ENCODE data around the gene SLC25A10.

SLC25A10 gene

DNA sequence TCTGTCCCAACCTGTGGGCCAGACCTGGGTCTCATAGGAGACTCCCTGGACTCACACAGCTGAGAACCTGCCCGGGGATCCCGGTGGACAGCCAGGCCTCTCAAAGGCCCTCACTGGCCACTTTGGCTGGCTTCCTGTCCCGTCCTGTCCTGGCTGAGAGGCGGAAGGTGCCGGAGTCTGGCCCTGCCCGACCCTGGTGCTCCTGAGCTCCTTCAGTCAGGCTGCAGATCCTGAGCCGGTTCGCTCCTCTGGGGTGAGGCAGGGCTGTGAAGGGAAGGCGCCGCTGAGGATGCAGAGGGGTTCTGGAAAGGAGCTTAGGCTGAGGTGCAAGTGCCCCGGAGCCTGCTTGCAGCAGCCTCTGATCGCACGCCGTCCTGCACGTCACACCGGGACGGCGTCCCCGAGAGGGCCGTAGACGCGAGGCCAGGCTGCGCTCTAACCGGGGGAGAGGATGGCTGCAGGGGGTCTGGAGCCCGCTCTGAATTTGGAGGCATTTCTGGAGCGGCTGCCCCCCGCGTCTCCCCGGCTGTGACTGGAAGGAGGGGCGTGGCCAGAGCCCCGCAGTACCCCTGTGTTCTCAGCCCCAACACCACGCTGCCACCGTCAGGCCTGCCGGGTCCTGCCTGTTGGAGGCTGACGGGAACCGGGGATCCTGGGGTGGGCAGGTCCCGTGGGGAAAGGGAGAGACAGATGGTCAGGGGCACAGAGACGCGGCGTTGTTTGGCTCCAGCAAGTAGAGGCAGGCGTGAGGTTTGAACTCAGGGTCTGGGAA is 24.1 kb upstream of the SLC25A10 start:
- no peak overlapping the region for H3K4me3 ChIP-seq (IDR thresholded peaks at IDR 0.05; ENCODE audit: insufficient read depth, low read depth, low read length)
- H3K36me3 ChIP-seq (ENCODE audit: insufficient read depth) = peaks cover 12% of the 10 kb centered on the region; the same call in 1 of the 2 replicates
- H3K27me3 ChIP-seq (ENCODE audit: insufficient read depth, low read depth) = no peaks in the 10 kb centered on the region
- H3K4me1 ChIP-seq (ENCODE audit: low read depth, poor library complexity, severe bottlenecking) = peaks cover 18% of the 10 kb centered on the region
- TF ChIP-seq, protein P1, sequence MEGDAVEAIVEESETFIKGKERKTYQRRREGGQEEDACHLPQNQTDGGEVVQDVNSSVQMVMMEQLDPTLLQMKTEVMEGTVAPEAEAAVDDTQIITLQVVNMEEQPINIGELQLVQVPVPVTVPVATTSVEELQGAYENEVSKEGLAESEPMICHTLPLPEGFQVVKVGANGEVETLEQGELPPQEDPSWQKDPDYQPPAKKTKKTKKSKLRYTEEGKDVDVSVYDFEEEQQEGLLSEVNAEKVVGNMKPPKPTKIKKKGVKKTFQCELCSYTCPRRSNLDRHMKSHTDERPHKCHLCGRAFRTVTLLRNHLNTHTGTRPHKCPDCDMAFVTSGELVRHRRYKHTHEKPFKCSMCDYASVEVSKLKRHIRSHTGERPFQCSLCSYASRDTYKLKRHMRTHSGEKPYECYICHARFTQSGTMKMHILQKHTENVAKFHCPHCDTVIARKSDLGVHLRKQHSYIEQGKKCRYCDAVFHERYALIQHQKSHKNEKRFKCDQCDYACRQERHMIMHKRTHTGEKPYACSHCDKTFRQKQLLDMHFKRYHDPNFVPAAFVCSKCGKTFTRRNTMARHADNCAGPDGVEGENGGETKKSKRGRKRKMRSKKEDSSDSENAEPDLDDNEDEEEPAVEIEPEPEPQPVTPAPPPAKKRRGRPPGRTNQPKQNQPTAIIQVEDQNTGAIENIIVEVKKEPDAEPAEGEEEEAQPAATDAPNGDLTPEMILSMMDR (conservative IDR thresholded peaks at IDR 0.05; ENCODE audit: low read depth, low read length) = no peak
- no peaks in the 10 kb centered on the region for H4K20me1 ChIP-seq (ENCODE audit: insufficient read depth)
- H3K79me2 ChIP-seq (ENCODE audit: insufficient read depth, low read depth) = peaks cover 37% of the 10 kb centered on the region
- no peak overlapping the region for H3K27ac ChIP-seq
- H3K4me2 ChIP-seq = no peak overlapping the region
- H3K9ac ChIP-seq = no peak overlapping the region
- no peak overlapping the region for H2AFZ ChIP-seq (ENCODE audit: low read depth)

DNA sequence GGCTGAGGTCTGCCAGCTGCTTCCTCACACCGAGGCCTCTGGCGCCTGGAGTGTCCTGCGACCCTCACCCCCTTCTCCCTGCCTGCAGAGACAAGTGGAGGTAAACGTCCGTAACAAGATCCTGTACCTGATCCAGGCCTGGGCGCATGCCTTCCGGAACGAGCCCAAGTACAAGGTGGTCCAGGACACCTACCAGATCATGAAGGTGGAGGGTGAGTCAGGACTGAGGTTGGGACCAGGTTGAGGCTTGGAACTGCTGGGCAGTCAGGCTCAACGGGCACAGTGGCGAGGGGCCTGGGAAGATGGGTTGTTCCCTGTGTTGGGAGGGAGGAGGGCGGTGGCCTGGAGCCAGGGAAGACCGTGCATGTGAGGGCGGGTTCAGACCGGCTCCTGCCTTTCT is 23.5 kb upstream of the SLC25A10 start:
- Histone ChIP-seq H3K4me2 (no peak overlapping the region), H2AFZ (ENCODE audit: low read depth) (no peak overlapping the region), H4K20me1 (ENCODE audit: insufficient read depth) (no peaks in the 10 kb centered on the region), H3K9ac (no peak overlapping the region), H3K4me1 (ENCODE audit: low read depth, poor library complexity, severe bottlenecking) (peaks cover 18% of the 10 kb centered on the region), H3K27ac (no peak overlapping the region), H3K79me2 (ENCODE audit: insufficient read depth, low read depth) (peaks cover 32% of the 10 kb centered on the region), H3K36me3 (ENCODE audit: insufficient read depth) (peaks cover 12% of the 10 kb centered on the region; the same call in 1 of the 2 replicates), H3K27me3 (ENCODE audit: insufficient read depth, low read depth) (no peaks in the 10 kb centered on the region), H3K4me3 (IDR thresholded peaks at IDR 0.05; ENCODE audit: insufficient read depth, low read depth, low read length) (no peak overlapping the region)
- TF ChIP-seq, protein P1 (conservative IDR thresholded peaks at IDR 0.05; ENCODE audit: low read depth, low read length) = no peak

DNA sequence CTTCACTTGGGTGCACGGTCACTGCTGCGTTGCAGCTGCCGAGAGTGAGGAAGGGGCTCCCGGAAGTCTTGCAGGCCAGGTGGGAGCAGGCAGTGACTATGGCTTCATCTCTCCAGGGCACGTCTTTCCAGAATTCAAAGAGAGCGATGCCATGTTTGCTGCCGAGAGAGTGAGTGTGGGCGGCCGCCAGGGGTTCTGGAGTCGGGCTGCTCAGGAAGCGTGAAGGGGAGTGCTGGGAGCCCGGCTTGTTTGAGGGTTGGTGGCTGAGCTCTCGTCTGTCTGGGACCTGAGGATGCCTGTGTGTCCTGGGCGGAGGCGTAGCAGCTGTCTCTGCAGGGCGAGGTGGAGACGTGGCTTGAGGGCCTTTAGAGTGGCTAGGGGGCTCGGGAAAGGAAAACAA is 22.0 kb upstream of the SLC25A10 start:
- H3K27ac ChIP-seq = no peak overlapping the region
- H3K4me3 ChIP-seq (IDR thresholded peaks at IDR 0.05; ENCODE audit: insufficient read depth, low read depth, low read length) = no peak overlapping the region
- no peaks in the 10 kb centered on the region for H4K20me1 ChIP-seq (ENCODE audit: insufficient read depth)
- H3K27me3 ChIP-seq (ENCODE audit: insufficient read depth, low read depth) = no peaks in the 10 kb centered on the region
- TF ChIP-seq, protein P1 (conservative IDR thresholded peaks at IDR 0.05; ENCODE audit: low read depth, low read length) = no peak
- peaks cover 12% of the 10 kb centered on the region for H3K4me1 ChIP-seq (ENCODE audit: low read depth, poor library complexity, severe bottlenecking)
- no peak overlapping the region for H3K9ac ChIP-seq
- no peak overlapping the region for H2AFZ ChIP-seq (ENCODE audit: low read depth)
- H3K4me2 ChIP-seq = no peak overlapping the region
- H3K79me2 ChIP-seq (ENCODE audit: insufficient read depth, low read depth) = peaks cover 19% of the 10 kb centered on the region
- H3K36me3 ChIP-seq (ENCODE audit: insufficient read depth) = peaks cover 12% of the 10 kb centered on the region; the same call in 1 of the 2 replicates

DNA sequence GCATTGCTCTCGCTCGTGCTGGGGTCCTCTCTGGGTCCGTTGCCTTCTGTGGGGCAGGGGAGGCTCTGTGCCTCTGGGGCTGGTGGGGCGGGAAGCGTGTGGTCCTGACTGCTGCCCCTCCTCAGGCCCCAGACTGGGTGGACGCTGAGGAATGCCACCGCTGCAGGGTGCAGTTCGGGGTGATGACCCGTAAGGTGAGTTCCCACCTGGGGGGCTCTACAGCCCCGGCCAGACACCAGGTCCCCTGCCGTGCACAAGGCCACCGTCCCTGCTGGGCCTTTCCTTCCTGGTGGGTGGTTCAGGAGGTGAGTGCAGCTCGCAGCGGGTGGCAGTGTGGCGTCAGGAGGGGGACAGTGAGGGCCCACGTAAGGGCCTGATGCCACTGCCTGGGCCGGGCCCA is 21.5 kb upstream of the SLC25A10 start:
- no peak overlapping the region for H3K27ac ChIP-seq

More for the DNA sequence above, 21.5 kb upstream of the SLC25A10 start:
- TF ChIP-seq, protein P1 (conservative IDR thresholded peaks at IDR 0.05; ENCODE audit: low read depth, low read length) = no peak
- H3K36me3 ChIP-seq (ENCODE audit: insufficient read depth) = peaks cover 12% of the 10 kb centered on the region; the same call in 1 of the 2 replicates
- no peaks in the 10 kb centered on the region for H3K27me3 ChIP-seq (ENCODE audit: insufficient read depth, low read depth)
- H3K4me1 ChIP-seq (ENCODE audit: low read depth, poor library complexity, severe bottlenecking) = peaks cover 7% of the 10 kb centered on the region
- no peaks in the 10 kb centered on the region for H4K20me1 ChIP-seq (ENCODE audit: insufficient read depth)
- no peak overlapping the region for H3K4me3 ChIP-seq (IDR thresholded peaks at IDR 0.05; ENCODE audit: insufficient read depth, low read depth, low read length)
- peaks cover 14% of the 10 kb centered on the region for H3K79me2 ChIP-seq (ENCODE audit: insufficient read depth, low read depth)
- H3K9ac ChIP-seq = no peak overlapping the region
- H2AFZ ChIP-seq (ENCODE audit: low read depth) = no peak overlapping the region
- no peak overlapping the region for H3K4me2 ChIP-seq
